SK-N-MC (cell line): Measurements from ENCODE around the gene CCR5.
"Not testable (repeated sequence)": the region's sequence is repeated elsewhere in the genome, so short reads cannot be mapped to it uniquely, and the experiment has no call there.

Source experiments
- DNase-seq: peaks from one replicate; pipeline ENCODE4 v3.0.0-alpha.2; 2011; ENCODE audit warnings: low read depth, low spot score
- H3K27ac ChIP-seq: fragments of 200-600 bp; sonication (generic); 2 replicates; pipeline ENCODE4 v1.5.1; 2016; ENCODE audit warnings: mixed run types
- H3K36me3 ChIP-seq: fragments of 200-600 bp; sonication (generic); 2 replicates; pipeline ENCODE4 v1.6.1; 2017; ENCODE audit warnings: antibody characterized with exemption, low read length, mixed read lengths; ENCODE audit not compliant: insufficient read depth
- H3K4me3 ChIP-seq: fragments of 200-600 bp; sonication (generic); 2 replicates; pipeline ENCODE4 v1.5.1; 2016
- H3K9ac ChIP-seq: fragments of 200-600 bp; sonication (generic); 2 replicates; pipeline ENCODE4 v1.8.0; 2017; ENCODE audit warnings: mixed run types, mixed read lengths; ENCODE audit not compliant: insufficient read length
- H3K9me3 ChIP-seq: fragments of 200-600 bp; sonication (generic); 2 replicates; pipeline ENCODE4 v1.6.1; 2017; ENCODE audit warnings: low read depth, mild to moderate bottlenecking, antibody characterized with exemption, low read length, moderate library complexity, mixed read lengths
- EZH2 ChIP-seq: fragments of 200-600 bp; sonication (generic); IDR thresholded peaks from one replicate; pipeline ENCODE4 v1.6.1; 2017; ENCODE audit warnings: antibody characterized with exemption
- FOXP2 ChIP-seq: optimal IDR thresholded peaks from 2 replicates; pipeline ENCODE3; 2011; ENCODE audit warnings: mild to moderate bottlenecking, moderate library complexity; ENCODE audit not compliant: insufficient read depth; ENCODE audit errors: extremely low read length, control extremely low read depth
- POLR2AphosphoS5 ChIP-seq: IDR thresholded peaks from 2 replicates; pipeline ENCODE4 v1.6.1; 2012; ENCODE audit warnings: mild to moderate bottlenecking, low read depth, low read length, borderline replicate concordance

Gene CCR5

DNA sequence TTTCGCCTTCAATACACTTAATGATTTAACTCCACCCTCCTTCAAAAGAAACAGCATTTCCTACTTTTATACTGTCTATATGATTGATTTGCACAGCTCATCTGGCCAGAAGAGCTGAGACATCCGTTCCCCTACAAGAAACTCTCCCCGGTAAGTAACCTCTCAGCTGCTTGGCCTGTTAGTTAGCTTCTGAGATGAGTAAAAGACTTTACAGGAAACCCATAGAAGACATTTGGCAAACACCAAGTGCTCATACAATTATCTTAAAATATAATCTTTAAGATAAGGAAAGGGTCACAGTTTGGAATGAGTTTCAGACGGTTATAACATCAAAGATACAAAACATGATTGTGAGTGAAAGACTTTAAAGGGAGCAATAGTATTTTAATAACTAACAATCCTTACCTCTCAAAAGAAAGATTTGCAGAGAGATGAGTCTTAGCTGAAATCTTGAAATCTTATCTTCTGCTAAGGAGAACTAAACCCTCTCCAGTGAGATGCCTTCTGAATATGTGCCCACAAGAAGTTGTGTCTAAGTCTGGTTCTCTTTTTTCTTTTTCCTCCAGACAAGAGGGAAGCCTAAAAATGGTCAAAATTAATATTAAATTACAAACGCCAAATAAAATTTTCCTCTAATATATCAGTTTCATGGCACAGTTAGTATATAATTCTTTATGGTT, at the start of gene CCR5:
Gene CCR5, plus strand, starts transcription at position 108 of the 680 bp plus-strand sequence. CDS start 1,957 bp downstream, outside the sequence.
- no peak for TF ChIP-seq POLR2AphosphoS5
- no peak for TF ChIP-seq EZH2
- no peak for TF ChIP-seq FOXP2
- no peak for DNase-seq
- Histone ChIP-seq H3K4me3 (no peak within 1 kb of the TSS), H3K27ac (no peak within 1 kb of the TSS), H3K9me3 (no peaks in the 10 kb centered on the region), H3K36me3 (no peaks in the 10 kb centered on the region), H3K9ac (no peak within 1 kb of the TSS)

DNA sequence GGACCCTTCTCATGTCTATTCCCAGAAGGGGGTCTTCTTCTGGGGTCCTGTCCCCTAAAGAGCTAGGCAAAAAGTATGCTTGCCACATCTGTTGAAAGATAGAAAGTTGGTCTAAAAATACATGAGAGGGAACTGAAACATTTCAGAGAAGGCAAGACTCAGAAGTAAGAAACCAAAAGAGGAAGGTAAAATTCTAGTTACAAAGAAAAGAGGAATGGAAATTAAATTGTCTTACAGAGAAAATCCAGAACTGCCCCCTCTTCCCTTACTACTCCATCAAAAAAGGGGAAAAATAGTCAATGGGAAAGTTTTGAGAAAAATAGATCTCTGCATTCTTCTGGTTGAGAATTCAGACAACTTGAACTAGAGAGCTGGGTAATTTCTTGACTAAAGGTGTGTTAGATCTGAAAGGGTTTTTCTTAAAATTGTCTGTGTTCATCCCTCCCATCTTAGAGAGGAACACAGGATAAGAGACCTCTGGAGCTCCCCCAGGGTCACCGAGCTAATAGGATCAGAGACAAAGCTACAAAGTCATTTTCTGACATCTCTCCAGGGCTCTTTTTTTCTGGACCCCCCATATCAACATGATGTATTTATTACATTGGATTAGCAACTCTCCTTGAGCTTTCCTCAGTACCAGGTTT, 49.2 kb upstream of the CCR5 start:
- H3K27ac ChIP-seq = no peak overlapping the region
- H3K4me3 ChIP-seq = no peak overlapping the region
- no peak for DNase-seq
- no peak overlapping the region for H3K9ac ChIP-seq
- H3K36me3 ChIP-seq = no peaks in the 10 kb centered on the region
- TF ChIP-seq FOXP2 (no peak), POLR2AphosphoS5 (no peak), EZH2 (no peak)
- no peaks in the 10 kb centered on the region for H3K9me3 ChIP-seq

DNA sequence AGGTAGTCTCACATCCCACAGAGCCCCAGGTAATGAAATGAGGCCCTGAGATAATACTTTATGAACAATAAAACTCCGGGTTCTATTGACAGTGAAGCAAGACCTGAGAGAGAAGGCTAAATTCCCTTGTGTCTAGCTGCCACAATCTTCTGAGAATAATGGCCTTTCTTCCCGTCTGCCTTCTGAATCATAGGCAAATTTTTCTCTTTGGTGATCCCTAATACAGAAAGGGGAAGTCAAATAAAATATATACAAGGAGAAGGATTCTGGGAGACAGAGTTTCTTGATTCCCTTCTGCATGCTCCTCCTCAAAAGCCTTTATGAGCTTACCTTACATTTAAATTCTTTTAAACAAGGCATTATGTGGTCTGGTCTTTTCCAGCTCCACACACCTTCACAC, 46.7 kb upstream of the CCR5 start:
- no peaks in the 10 kb centered on the region for H3K36me3 ChIP-seq
- no peak for DNase-seq
- TF ChIP-seq POLR2AphosphoS5 = no peak
- TF ChIP-seq FOXP2 = no peak
- no peak for TF ChIP-seq EZH2
- no peak overlapping the region for H3K27ac ChIP-seq
- no peak overlapping the region for H3K9ac ChIP-seq
- no peaks in the 10 kb centered on the region for H3K9me3 ChIP-seq
- H3K4me3 ChIP-seq = no peak overlapping the region

DNA sequence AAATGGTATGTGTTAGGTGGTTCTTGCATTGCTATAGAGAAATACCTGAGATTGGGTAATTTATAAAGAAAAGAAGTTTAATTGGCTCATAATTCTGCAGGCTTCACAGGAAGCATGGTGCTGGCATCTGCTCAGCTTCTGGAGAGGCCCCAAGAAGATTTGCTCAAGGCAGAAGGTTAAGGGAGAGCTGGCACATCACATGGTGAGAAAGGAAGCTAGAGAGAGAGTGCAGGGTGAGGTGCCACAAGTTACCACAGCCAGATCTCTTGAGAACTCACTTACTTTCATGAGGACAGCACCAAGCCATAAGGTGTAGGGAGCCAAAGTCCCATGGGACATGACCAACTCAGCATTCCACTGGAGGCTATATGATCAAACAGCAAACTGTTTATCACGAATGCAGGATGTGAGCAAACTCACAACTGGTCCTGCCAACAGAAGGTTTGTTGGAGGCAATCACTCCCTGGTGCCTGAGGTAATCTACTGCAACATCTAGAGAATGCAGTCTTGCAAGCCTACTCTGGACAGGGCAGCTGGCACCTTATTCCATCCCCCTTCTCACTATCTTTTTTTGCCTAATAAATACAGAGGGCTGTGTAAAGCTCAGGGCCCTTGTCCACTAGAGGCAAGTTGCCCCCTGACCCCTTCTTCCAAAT, 45.0 kb upstream of the CCR5 start:
- H3K36me3 ChIP-seq = no peaks in the 10 kb centered on the region
- H3K9ac ChIP-seq = no peak overlapping the region
- no peak overlapping the region for H3K27ac ChIP-seq
- TF ChIP-seq FOXP2 (no peak), POLR2AphosphoS5 (no peak), EZH2 (no peak)
- H3K9me3 ChIP-seq = no peaks in the 10 kb centered on the region
- no peak for DNase-seq
- H3K4me3 ChIP-seq = no peak overlapping the region

DNA sequence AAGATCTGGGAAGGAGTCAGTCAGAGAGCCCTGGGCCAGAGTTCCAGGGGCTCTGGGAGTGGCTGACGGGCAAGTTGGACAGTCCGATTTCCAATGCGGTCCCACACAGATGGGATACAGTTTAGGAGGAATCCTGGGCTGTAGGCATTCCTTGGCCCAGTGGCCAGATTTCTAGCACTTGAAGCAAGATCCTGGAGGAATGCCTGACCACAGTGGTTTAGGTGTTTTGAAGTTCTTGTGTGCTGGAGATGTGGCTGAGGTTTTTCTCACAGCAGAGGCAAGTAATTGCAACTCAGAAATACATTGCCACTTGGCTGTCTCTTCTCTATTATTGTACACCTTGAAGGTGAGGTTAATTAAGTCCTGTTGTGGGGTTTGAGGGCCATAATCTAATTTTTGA, 40.1 kb upstream of the CCR5 start:
- not testable (repeated sequence) for H3K4me3 ChIP-seq, H3K36me3 ChIP-seq, H3K9ac ChIP-seq, DNase-seq, H3K9me3 ChIP-seq, H3K27ac ChIP-seq

DNA sequence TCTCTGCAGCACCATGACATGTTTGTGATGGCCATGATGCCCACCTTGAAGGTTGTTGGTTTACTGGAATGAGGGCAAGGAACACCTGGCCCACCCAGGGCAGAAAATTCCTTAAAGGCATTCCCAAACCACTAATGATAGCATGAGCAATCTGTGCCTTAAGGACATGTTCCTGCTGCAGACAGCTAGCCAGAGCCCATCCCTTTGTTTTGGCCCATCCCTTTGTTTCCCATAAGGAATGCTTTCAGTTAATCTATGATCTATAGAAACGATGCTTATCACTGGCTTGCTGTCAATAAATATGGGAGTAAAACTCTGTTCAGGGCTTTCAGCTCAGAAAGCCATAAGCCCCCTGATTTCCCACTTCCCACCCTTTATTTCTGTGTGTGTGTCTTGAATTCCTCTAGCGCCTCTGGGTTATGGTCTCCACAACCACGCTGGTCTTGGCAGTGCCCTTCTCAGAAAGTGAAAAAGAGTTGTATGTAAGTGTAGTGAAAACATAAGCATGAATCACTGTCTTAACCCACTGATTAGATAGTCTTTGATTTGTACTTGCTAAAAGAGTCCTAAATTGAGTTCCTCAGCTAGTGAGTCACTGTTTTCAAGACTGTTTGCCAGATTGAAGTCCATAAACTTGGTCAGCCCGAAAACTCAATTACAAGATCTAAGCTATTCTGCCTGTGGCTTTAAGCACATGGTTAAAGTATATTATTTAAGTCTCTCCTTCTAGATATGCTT, 35.8 kb upstream of the CCR5 start:
- no peak overlapping the region for H3K9ac ChIP-seq

DNA sequence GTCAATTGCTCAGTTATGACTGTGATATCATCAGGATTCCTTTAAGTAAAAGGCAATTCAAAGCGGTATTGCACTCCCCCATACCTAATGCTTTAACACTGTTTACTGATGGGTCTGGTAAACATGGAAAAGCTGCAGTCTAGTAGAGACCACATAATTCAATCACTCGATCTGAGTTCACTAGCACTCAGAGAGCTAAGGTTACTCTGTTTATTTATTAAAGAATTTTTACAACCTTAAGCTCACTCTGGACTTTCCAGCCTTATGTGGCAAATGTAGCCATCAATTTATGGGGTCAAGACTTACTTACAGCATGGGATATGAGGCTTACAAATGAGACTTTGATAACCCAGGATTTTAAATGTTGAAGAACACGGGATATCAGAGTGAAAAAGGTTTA, 35.2 kb upstream of the CCR5 start:
- H3K9ac ChIP-seq = no peak overlapping the region
- H3K9me3 ChIP-seq = no peaks in the 10 kb centered on the region
- no peak overlapping the region for H3K4me3 ChIP-seq
- no peaks in the 10 kb centered on the region for H3K36me3 ChIP-seq
- TF ChIP-seq FOXP2 (no peak), EZH2 (no peak), POLR2AphosphoS5 (no peak)
- no peak for DNase-seq
- H3K27ac ChIP-seq = no peak overlapping the region

More for the DNA sequence above, 35.8 kb upstream of the CCR5 start:
- H3K36me3 ChIP-seq = no peaks in the 10 kb centered on the region
- no peaks in the 10 kb centered on the region for H3K9me3 ChIP-seq
- TF ChIP-seq POLR2AphosphoS5 = no peak
- TF ChIP-seq EZH2 = no peak
- no peak for TF ChIP-seq FOXP2
- DNase-seq = no peak
- H3K4me3 ChIP-seq = no peak overlapping the region
- H3K27ac ChIP-seq = no peak overlapping the region

DNA sequence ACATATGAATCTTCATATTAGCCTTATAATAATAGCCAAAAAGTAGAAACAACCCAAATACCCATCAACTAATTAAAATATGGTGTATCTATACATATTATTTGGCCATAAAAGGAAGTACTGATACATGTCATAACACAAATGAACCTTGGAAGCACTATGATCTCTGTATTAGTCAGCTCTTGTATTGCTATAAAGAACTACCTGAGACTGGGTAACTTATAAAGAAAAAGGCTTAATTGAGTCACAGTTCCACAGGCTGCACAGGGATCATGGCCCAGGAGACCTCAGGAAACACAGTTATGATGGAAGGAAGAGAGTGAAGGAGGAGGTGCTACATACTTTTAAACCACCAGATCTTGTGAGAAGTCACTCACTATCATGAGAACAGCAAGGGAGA, 32.8 kb upstream of the CCR5 start:
- DNase-seq = no peak
- Histone ChIP-seq H3K9me3 (no peaks in the 10 kb centered on the region), H3K36me3 (no peaks in the 10 kb centered on the region), H3K4me3 (no peak overlapping the region), H3K27ac (no peak overlapping the region), H3K9ac (no peak overlapping the region)
- TF ChIP-seq EZH2 (no peak), POLR2AphosphoS5 (no peak), FOXP2 (no peak)
